Measurements from ENCODE around the gene UBE2I. TPM values are rescaled to one million over a fixed set of nuclear protein-coding genes. Genes with fewer than 3 reads are reported as not detected.

UBE2I gene
- total RNA-seq, 1 experiment from 2014 or later, result 290 TPM

DNA sequence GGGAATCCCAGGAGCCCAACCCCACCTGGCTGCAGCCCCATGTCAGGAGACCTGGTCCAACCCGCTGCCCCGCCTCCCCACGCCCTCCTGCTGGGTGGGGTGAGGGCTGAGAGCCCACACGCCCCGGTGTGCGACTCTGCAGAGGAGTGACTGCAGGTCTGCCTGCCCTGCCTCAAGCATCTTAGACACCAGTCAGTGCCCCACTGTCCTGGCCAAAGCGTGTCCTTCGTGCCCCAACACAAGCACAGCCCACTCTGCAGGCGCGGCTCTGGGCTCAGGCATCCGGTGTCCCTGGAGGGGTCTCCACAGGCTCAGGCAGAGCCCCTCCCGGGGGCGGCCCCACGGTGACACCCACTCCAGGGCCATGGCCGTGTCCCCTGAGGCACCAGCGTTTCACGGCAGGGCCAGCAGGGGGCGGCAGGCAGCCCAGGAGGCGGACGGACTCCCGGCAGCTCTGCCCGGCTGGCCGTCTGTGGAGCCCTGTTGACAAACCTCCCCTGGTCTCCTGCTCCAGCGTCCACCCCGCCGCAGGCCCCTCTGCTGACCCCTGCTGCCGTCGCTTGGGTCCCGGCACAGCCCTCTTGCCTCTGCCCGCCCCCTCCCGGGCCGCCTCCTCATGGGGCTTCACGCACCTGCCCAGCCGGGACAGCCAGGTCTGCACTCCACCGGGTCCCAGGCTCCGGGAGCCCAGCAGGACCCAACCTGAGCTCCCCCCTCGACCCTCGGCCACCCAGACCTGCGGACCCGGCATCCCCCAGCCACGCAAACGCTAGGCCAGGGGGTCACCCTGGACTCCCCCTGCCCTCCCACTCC lies 8.6 kb upstream of the UBE2I start:
- Histone ChIP-seq H4K5ac (ENCODE audit: insufficient read length, low read depth, low read length) (no peak overlapping the region), H3T11ph (ENCODE audit: low read length) (no peak overlapping the region), H3K9me3 (ENCODE audit: control insufficient read depth, low read depth, low read length) (no peaks in the 10 kb centered on the region), H3K4me1 (ENCODE audit: insufficient read depth, low read length) (no peaks in the 10 kb centered on the region; the same call in 1 of the 2 replicates), H2BK20ac (ENCODE audit: low read depth, low read length, poor library complexity, severe bottlenecking) (no peak overlapping the region), H4K91ac (ENCODE audit: insufficient read length, low read depth, low read length) (no peak overlapping the region), H2AFZ (ENCODE audit: low read length) (no peak overlapping the region), H3K4ac (ENCODE audit: low read depth, low read length) (no peak overlapping the region), H3K4me2 (ENCODE audit: insufficient read depth, insufficient read length, low read length) (no peak overlapping the region), H3K14ac (ENCODE audit: insufficient read depth, low read length) (no peak overlapping the region), H4K20me1 (ENCODE audit: control insufficient read depth, insufficient read depth, insufficient read length) (no peaks in the 10 kb centered on the region), H3K23ac (ENCODE audit: insufficient read length, low read depth, low read length) (no peak overlapping the region), H3K9ac (ENCODE audit: extremely low read depth, insufficient read length, low read length) (no peak overlapping the region), H3K79me2 (ENCODE audit: insufficient read depth, low read length) (no peaks in the 10 kb centered on the region), H2BK120ac (ENCODE audit: low read depth, low read length, poor library complexity, severe bottlenecking) (no peak overlapping the region), H3K23me2 (ENCODE audit: insufficient read length, low read depth, low read length, poor library complexity, severe bottlenecking) (no peaks in the 10 kb centered on the region), H3K27me3 (ENCODE audit: insufficient read depth, low read length) (no peaks in the 10 kb centered on the region), H2BK15ac (ENCODE audit: low read depth, low read length) (no peak overlapping the region), H2BK5ac (ENCODE audit: insufficient read length, low read length) (no peak overlapping the region), H3K79me1 (ENCODE audit: insufficient read depth, low read depth, low read length, poor library complexity, severe bottlenecking) (no peaks in the 10 kb centered on the region), H2BK12ac (ENCODE audit: insufficient read length, low read depth, low read length) (no peak overlapping the region), H3K27ac (ENCODE audit: insufficient read length, low read depth, low read length) (no peak overlapping the region), H3K18ac (ENCODE audit: insufficient read length, low read depth, low read length) (peak overlapping the region; percentile 67), H2AK5ac (ENCODE audit: insufficient read length, low read length) (no peak overlapping the region), H4K8ac (replicated peaks; ENCODE audit: insufficient read length, low read depth, low read length) (no peak overlapping the region), H3K56ac (ENCODE audit: insufficient read length, low read depth, low read length) (no peak overlapping the region)
- peaks cover 0 to 4% of the 10 kb centered on the region in 2 experiments; a peak in 1 of 5 replicates for H3K9me3 Mint-ChIP-seq
- no CpG with 5 or more reads among the region's 42 CpGs for WGBS (ENCODE audit: extremely low coverage, insufficient read length, low lambda C conversion rate)
- H3K27me3 Mint-ChIP-seq (ENCODE audit: low read depth), result peaks cover 30% of the 10 kb centered on the region
- H3K4me1 Mint-ChIP-seq, result peaks cover 14 to 29% of the 10 kb centered on the region in 2 experiments
- H3K4me3 Mint-ChIP-seq, result no peak overlapping the region
- peak; percentile 87 for DNase-seq
- no peaks in the 10 kb centered on the region; a peak in 2 of 7 replicates for H3K36me3 Mint-ChIP-seq (ENCODE audit: insufficient read depth in 1 of 3, low read depth in 3 of 3)
- TF ChIP-seq, protein P1, sequence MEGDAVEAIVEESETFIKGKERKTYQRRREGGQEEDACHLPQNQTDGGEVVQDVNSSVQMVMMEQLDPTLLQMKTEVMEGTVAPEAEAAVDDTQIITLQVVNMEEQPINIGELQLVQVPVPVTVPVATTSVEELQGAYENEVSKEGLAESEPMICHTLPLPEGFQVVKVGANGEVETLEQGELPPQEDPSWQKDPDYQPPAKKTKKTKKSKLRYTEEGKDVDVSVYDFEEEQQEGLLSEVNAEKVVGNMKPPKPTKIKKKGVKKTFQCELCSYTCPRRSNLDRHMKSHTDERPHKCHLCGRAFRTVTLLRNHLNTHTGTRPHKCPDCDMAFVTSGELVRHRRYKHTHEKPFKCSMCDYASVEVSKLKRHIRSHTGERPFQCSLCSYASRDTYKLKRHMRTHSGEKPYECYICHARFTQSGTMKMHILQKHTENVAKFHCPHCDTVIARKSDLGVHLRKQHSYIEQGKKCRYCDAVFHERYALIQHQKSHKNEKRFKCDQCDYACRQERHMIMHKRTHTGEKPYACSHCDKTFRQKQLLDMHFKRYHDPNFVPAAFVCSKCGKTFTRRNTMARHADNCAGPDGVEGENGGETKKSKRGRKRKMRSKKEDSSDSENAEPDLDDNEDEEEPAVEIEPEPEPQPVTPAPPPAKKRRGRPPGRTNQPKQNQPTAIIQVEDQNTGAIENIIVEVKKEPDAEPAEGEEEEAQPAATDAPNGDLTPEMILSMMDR (conservative IDR thresholded peaks at IDR 0.05), result peak; percentile 96
- no peak overlapping the region for H3K27ac Mint-ChIP-seq

Measured in H9 (cell line).